Skin of body (tissue), 2 donors: ENCODE data around the gene NARF. TPM values are rescaled to one million over a fixed set of nuclear protein-coding genes. Genes with fewer than 3 reads are reported as not detected.
A peak's percentile ranks its signal among the peaks of the same experiment; 100 is the strongest.
"Not testable (repeated sequence)": the region's sequence is repeated elsewhere in the genome, so short reads cannot be mapped to it uniquely, and the experiment has no call there.

ENCODE experiments used
- DNase-seq: peaks from one replicate; lab custom pipeline; 2025; lab: John Stamatoyannopoulos, UW
- total RNA-seq: library from RNA; depleted of rRNA; stranded (reverse); fragments of >200 nt; gene quantifications from one replicate; pipeline ENCODE4 v1.2.3, GENCODE V29; 2014

NARF gene
- total RNA-seq, 1 donor from 2014 or later, result 36.0 TPM

DNA sequence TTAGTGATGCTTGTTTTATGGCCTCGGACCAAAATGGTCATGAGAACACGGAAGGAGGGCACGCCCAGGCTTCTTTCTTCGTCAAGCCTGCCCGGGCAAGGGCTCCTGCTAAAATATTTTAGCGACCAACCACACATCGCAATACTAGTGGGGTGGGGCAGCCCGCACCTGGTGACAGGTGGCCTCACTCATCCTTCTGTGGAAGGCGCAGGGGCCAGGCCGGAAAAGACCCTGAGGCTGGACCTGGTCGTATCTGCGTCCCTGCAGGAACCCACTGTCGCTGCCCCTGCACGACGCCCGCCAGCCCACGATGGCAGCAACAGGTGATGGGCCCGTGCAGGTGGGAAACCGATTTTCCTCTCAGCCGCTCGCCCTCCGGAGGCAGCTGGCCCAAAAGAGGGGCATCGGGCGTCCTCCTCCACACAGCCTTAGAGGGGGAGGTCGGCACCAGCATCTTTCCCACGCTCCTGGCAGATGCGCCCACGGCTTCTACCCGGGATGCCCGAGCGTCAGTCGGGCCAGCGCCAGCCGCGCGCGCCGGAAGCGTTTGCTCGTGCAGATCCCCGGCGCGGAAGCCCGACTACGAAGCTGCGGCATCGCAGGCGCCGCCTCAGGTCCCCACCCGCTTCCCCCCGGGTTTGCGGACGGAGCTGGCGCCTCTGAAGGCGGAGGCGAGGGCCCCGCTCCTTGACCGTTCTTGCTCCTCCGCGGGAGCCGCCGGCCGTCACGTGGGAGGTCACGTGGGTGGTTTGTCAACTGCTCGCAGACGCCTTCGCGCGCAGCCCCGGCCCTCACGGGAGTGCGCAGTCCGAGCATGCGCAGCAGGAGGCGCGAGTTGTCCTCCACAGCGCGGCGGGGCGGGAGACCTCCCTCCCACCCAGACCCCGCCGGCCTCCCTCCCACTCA is 38.2 kb downstream of the NARF start:
- DNase-seq, result peak; percentile 91

DNA sequence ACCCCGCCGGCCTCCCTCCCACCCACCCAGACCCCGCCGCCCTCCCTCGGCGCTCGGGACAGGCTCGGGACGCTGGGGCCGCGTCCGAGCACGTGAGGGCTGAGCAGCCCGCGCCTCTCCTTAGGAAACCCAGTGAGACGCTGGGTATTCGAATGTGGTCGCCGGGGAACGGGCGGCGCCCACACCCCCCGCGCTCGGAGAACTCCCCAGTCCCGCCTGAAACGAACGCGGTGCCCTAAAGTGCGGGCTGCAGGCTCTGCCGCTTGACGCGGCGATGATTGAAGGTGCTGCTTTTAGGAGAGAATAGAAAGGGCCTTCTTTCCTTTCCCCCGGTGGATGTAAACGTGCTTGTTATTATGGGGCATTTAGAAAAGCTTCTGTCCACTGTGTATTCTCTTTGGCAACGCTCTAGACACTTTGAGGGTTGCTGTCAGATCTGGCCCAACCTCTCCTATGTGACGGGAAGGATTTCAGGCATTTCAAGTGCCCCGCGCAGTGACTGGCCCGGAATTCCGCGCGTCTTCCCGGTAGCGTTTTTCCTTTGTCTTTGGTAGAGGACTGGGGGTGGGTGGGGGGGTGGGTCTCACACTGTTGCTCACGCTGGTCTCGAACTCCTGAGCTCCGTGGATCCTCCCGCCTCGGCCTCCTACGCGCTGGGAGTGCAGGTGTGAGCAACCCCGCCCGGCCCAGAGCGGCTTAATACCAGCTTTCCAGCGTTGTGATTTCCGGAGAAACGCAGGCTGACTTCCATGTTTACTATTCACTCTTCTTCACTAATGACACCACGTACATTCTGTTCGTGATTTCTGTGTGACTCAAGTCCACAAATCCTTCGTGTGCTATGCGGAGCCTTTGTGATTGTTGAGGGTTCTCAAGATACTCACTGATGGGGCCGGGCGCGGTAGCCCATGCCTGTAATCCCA is 39.2 kb downstream of the NARF start:
- DNase-seq, result no peak

DNA sequence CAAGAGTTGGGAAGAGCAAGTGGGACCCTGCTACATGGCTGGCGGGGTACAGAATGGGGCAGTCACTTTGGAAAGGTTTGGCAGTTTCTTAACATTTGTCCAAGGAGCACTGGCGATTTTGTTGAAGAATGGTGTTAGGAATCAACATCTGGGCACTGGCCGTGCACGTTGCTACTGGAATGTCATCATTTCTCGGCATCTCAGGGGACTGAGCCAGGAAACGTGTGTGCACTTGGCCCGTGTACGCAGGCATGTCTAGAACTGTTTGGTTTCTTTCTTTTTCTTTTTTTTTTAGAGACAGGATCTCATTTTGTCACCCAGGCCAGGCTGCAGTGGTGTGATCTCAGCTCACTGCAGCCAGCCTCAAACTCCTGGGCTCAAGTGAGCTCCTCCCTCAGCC is 43.7 kb downstream of the NARF start:
- no peak for DNase-seq

DNA sequence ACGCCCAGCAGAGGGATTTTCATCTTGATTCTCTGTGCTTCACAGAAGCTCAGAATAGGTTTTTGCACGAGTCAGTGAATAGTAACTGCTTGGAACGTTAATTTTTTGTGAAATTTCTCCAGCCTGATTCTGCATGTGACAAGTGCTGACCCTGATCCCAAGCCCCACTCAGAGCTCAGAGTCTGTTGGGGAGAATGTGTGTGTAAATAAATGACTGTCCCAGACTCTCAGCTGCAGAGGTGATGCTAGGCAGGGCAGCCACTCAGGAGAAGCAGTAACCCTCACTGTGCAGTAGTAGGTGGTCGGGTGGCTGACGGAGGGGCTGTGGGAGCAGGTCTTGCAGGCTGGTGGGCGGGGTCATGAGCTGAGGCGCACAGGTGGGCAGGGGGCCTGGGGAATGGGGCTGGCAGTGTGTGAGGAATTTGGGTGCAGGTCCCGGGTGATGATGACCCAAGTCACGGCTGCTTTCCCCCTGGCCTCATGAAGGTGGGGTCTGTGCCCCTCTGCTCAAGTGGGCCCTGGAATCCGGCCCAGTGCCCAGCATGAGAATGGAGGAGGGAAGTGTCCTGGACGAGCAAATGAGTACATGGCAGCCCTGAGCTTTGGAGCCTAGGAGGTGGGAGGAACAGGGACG is 44.7 kb downstream of the NARF start:
- DNase-seq, result no peak

DNA sequence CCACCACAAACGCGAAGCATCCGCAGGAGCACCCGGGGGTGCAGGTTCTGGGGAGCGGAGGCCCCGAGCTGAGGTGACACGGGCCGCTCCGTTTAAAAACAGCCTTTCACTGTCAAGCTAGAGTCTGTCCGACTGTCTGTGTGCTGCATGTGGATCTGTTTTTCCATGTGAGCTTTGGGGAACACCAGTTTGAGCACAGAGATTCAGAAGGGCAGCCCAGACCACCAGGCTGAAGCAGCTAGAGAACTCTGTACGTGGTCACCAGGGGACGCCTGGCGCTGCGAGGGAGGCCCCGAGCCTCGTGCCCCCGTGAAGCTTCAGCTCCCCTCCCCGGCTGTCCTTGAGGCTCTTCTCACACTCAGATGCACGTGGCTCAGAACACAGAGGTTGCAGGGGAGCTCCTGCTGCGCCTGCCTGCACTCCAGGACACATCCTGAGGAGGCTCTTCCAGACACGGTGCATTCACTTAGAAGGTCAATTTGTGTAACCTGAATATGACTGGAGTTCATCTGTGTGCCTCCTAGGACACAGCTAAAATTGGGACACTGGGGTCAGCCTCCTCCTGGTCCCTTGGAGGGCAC is 45.3 kb downstream of the NARF start:
- DNase-seq, result no peak

DNA sequence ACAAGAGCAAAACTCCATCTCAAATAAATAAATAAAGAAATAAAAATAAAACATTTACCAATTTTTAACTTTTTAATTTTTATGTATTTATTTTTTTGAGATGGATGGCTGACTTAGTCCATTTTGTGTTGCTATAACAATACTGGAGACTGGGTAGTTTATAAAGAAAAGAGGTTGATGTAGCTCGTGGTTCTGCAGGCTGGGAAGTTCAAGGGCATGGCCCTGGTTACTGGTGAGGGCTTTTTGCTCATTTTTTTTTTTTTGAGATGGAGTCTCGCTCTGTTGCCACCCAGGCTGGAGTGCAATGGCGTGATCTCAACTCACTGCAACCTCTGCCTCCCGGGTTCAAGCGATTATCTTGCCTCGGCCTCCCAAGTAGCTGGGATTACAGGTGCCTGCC is 46.8 kb downstream of the NARF start:
- no peak for DNase-seq

DNA sequence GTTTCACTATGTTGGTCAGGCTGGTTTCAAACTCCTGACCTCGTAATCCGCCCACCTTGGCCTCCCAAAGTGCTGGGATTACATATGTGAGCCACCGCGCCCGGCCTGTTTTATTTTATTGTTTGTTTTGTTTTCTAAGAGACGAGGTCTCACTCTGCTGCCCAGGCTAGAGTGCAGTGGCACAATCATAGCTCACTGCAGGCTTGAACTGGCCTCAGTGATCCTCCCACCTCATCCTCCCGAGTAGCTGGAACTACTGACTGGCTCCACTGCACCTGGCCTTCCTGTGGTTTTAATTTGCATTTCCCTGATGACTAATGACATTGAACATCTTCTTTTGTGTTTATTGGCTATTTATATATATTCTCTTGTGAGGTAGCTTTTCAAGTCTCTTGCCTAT is 47.9 kb downstream of the NARF start:
- DNase-seq, result not testable (repeated sequence)

DNA sequence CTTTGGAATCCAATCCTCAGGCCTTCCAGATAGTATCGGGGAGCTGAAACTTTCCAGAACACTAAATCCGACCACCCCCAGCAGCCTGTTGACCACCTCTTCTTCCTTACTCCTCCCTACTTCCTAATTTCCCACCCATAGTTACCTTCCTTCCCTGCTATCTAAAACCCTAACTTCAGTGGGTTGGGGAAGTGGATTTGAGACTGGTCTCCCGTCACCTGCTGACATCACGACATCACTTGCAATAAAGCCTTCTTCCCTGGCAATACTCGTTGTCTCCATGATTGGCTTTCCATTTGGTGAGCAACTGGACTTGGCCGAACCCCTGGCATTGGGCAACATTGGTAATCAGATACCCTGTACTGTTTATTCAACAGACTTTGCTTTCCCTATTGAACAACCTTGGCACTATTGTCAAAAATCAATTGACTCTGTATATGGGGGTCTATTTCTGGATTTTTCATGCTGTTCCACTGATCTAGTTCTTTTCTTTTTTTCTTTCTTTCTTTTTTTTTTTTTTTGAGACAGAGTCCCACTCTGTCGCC is 49.2 kb downstream of the NARF start:
- no peak for DNase-seq

DNA sequence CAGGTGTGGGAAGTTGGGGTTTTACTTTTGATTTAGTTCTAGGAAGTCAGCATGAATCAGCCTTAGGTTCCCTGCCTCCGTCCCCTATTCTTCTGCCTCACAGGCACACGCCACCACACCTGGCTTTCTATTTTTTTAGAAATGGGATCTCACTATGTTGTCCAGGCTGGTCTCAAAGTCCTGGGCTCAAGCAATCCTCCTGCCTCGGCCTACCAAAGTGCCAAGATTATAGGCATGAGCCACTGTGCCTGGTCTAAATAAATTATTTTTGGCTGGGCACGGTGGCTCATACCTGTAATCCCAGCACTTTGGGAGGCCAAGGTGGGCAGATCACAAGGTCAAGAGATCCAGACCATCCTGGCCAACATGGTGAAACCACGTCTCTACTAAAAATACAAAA is 53.1 kb downstream of the NARF start:
- not testable (repeated sequence) for DNase-seq

DNA sequence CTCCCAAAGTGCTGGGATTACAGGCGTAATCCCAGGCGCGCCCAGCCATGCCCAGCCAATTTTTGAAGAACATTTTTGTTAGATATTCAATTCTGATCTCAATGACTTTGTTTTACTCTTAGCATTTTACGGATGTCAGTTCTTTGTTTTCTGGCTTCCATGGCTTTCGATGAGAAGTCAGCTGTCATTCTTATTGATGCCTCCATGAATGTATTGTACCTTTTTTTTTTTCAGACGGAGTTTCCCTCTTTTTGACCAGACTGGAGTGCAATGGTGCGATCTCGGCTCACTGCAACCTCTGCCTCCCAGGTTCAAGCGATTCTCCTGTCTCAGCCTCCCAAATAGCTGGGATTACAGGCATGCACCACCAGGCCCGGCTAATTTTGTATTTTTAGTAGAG is 55.3 kb downstream of the NARF start:
- not testable (repeated sequence) for DNase-seq

DNA sequence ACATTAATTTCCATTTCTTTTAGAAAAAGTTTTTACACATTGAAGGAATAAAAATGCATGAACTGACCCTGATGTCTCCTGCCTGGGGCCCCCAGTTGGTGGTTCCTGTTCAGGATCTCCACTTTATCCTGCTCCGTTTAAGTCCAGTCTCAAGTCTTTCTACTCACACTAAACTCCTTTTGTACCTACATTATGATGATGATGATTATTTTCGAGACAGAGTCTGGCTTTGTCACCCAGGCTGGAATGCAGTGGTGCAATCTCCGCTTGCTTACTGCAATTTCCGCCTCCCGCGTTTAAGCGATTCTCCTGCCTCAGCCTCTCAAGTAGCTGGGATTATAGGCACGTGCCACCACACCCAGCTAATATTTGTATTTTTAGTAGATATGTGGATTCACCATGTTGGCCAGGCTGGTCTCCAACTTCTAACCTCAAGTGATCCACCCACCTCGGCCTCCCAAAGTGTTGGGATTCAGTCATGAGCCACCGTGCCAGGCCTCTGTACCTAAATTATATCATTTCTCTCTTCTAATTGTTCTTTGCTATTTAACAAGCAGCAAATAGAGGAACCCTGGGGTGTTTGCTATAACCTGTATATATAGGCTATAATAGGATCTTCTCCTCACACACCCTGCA is 58.8 kb downstream of the NARF start:
- DNase-seq, result no peak

DNA sequence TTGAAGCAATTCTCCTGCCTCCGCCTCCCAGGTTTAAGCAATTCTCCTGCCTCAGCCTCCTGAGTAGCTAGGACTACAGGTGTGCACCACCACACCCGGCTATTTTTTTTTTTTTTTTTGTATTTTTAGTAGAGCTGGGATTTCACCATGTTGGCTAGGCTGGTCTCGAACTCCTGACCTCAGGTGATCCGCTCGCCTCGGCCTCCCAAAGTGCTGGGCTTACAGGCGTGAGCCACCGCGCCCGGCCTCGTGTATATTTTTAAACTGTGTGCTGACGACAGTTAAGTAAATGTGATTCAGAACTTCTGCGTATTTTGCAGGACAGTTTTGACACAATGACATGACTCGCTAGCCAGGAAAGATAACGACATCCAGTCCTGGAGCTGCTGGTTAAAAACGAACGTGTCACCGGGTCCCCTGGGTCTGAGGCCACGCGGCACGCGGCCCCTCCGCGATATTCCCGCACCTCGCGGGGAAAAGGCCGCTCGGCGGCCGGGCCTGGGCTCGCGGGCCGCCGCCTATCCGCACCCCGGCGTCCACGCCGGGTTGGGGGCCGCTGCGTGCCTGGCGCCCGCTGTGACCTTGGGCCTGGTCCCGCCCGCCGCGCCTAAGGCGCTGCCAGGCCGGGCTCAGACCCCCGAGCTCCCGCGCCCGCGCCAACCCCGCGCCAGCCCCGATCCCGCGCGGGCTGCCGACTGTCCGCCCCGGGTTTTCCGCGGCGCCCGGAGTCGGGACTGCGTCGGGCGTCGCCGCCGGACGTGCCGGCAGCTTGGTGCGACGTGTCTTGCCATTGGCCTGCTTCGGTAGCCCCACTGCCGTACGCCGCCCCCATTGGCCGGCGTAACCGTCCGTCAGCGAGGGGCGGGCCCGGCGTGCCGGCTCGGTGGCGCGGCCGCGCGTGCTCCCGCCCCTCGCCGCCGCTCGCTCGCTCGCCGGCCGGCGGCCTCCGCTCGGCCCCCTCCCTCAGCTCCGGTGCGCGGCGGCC is 60.6 kb downstream of the NARF start, which contains the start of gene FOXK2:
TSS of gene FOXK2 (plus strand) at position 907 of the 985 bp plus-strand sequence. CDS start 157 bp downstream, outside the sequence.
- DNase-seq, result peak; percentile 96

DNA sequence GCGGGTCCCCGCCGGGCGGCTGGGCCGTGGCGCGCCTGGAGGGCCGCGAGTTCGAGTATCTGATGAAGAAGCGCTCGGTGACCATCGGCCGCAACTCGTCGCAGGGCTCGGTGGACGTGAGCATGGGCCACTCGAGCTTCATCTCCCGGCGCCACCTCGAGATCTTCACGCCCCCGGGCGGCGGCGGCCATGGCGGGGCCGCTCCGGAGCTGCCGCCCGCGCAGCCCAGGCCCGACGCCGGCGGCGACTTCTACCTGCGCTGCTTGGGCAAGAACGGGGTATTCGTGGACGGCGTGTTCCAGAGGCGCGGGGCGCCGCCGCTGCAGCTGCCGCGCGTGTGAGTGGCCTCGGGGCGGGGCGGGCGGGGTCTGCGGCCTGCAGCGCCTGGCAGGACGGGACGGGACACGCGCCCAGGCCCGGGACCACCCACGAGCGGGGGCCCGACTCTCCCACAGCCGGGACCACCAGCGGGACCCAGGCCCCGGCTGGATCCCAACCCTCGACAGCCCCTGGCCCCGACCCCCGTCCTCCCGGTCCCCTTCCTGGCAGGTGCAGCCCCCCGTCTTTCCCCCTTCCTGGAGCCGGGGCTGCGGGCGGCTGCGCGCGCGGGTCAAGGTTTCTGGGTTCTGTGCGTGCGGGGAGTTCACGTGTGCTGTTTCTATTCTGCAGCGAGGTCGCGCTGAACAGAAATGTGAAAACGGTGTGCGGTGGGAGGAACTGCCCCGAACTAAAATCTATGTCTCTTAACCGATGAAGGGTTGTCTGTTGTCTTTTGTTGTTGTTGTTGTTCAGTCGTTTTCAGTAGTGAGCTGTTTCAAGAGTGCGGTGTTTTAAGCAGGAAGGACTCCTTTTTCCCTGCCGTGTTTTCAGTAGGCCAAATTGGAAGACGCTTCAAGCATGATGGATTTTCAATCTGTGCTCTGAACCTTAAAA is 61.7 kb downstream of the NARF start:
- DNase-seq, result no peak

DNA sequence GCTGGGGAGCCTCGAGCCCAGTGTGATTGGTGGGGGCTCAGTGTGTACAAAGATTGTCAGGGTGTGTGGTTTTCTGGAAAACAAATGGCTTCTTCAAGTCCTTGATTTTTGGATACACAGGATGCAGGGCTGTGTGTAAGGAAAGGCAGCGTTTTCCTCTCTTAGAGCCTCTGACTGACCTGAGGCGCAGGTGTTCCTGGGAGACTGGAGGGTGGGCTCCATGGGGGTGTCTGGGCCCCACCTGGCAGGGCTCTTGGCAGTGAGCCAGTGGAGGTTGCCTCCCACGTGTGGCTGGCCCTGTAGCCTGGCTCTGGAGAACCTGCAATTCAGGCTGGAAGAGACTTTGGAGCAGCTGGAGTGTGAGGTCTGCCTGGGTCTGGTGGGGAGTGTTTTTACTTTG is 66.0 kb downstream of the NARF start:
- no peak for DNase-seq

DNA sequence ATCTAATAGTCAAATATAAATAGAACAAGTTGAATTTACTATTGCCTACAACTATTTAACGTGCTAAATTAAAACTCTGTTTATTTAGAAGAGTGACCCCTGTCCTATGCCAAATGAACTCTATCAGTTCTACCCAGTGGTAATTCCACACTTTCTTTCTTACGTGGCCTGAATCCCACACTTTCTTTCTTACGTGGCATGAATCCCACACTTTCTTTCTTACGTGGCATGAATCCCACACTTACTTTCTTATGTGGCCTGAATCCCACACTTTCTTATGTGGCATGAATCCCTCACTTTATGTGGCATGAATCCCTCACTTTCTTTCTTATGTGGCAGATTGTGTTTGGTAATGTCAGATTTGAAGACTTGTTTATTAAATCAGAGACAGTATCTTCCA is 67.2 kb downstream of the NARF start:
- no peak for DNase-seq

DNA sequence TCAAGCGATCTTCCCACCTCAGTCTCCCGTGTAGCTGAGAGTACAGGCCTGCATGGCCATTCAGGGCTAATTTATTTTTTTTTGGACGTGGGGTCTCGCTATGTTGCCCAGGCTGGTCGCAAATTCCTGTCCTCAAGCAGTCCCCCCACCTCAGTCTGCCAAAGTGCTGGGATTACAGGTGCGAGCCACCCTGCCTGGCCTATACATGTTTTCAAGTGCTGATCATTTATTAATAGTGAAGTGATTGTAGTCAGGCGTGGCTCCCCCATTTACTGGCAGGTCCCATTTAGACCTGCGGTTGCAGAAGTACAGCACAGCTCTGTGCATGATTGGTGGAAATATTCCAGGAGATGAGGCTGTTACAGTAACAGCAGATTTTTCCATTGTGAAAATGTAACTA is 69.4 kb downstream of the NARF start:
- DNase-seq, result no peak

DNA sequence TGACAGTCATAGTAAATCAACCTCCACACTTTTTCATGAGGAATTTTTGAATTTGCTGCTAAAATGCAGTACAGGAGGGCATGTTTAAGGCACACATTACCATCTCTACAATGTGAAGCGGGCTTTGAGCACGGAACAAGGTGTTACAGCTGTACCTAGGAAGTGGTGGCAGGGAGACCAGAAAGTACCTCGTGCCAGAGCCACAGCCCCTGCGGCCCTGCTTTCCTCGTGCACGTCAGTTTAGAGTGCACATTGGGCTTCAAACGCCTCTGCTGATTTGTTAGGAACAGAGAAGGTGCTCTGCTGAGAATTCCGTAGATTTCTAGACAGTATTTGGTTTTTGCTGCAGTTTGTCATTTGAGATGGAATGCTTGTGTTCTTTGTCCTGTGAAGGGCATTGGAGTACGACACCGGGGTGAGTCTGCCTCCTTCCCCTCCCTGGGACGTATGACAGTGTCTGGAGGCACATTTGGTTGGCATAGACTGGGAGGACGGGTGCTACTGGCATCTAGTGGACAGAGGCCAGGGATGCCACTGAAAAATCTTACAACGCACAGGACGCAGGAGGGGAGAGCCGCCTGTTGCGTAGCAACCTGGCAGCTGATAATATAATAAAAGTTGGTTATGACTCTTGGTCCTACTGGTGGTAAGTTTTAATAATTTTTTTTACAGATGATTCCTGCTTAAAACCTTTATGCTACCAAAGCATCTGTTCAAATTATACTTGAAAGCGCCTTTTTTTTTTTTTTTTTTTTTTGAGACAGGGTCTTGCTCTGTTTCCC is 70.1 kb downstream of the NARF start:
- DNase-seq, result no peak
